ENCODE measurements around the gene PCDHGB6.
A peak's percentile ranks its signal among the peaks of the same experiment; 100 is the strongest.
"Not testable (repeated sequence)": the region's sequence is repeated elsewhere in the genome, so short reads cannot be mapped to it uniquely, and the experiment has no call there.

Gene PCDHGB6

GRCh38 chr5:141407790-141408505 lies at the start of gene PCDHGB6:
Gene PCDHGB6, plus strand, starts transcription at chr5:141408021. Its CDS starts 182 bp downstream, at chr5:141408203.
- DNase-seq, result peak; percentile 25

- DNase-seq, result no peak
Measured at GRCh38 chr5:141359790-141360426, 47.9 kb upstream of the PCDHGB6 start, which contains the start of gene PCDHGB2. Gene PCDHGB2, plus strand, starts transcription at chr5:141359994. Its CDS starts 142 bp downstream, at chr5:141360136.

GRCh38 chr5:141360685-141361084 lies 47.1 kb upstream of the PCDHGB6 start:
- DNase-seq, result no peak

- no peak for DNase-seq
Measured at GRCh38 chr5:141362719-141363118, 45.1 kb upstream of the PCDHGB6 start.

- DNase-seq, result no peak
Measured at GRCh38 chr5:141363952-141364660, 43.7 kb upstream of the PCDHGB6 start, which contains the start of gene PCDHGA5. Gene PCDHGA5, plus strand, starts transcription at chr5:141364162. Its CDS starts 169 bp downstream, at chr5:141364331.

- DNase-seq, result no peak
Measured at GRCh38 chr5:141366016-141366896, 41.6 kb upstream of the PCDHGB6 start.

- DNase-seq, result peak; percentile 36
Measured at GRCh38 chr5:141369994-141370848, 37.6 kb upstream of the PCDHGB6 start, which contains the start of gene PCDHGB3. Gene PCDHGB3, plus strand, starts transcription at chr5:141370242. Its CDS starts 153 bp downstream, at chr5:141370395.

GRCh38 chr5:141371572-141372475 lies 36.0 kb upstream of the PCDHGB6 start:
- DNase-seq, result no peak

GRCh38 chr5:141373673-141374317 lies 34.0 kb upstream of the PCDHGB6 start, which contains the start of gene PCDHGA6:
Gene PCDHGA6, plus strand, starts transcription at chr5:141373891. Its CDS starts 193 bp downstream, at chr5:141374084.
- no peak for DNase-seq

- no peak for DNase-seq
Measured at GRCh38 chr5:141374627-141375026, 33.2 kb upstream of the PCDHGB6 start.

GRCh38 chr5:141375444-141376155 lies 32.2 kb upstream of the PCDHGB6 start:
- not testable (repeated sequence) for DNase-seq

- DNase-seq, result no peak
Measured at GRCh38 chr5:141382469-141383294, 25.1 kb upstream of the PCDHGB6 start, which contains the start of gene PCDHGA7. Gene PCDHGA7, plus strand, starts transcription at chr5:141382742. Its CDS starts 158 bp downstream, at chr5:141382900.

GRCh38 chr5:141383345-141383744 lies 24.5 kb upstream of the PCDHGB6 start:
- no peak for DNase-seq

GRCh38 chr5:141384471-141385267 lies 23.2 kb upstream of the PCDHGB6 start:
- DNase-seq, result no peak

GRCh38 chr5:141387557-141388311 lies 20.1 kb upstream of the PCDHGB6 start, which contains the start of gene PCDHGB4:
Gene PCDHGB4, plus strand, starts transcription at chr5:141387698. Its CDS starts 187 bp downstream, at chr5:141387885.
- not testable (repeated sequence) for DNase-seq

- DNase-seq, result no peak
Measured at GRCh38 chr5:141388661-141389060, 19.2 kb upstream of the PCDHGB6 start.
